Heart left ventricle (tissue), 13 donors: ENCODE results near the gene CHCT1.

Experiments used
- POLR2A ChIP-seq, 2 donors: fragments of 450-650 bp; IDR thresholded peaks; one replicate each; pipeline ENCODE4 v1.6.1; 2017; ENCODE audit warnings: antibody characterized with exemption in 2 of 2, mild to moderate bottlenecking in 2 of 2, moderate library complexity in 2 of 2
- TF ChIP-seq, protein P1 (sequence below), 12 donors: fragments of 200-600 bp; sonication (generic) in 4 of 12; IDR thresholded peaks; one replicate each; pipeline versions ENCODE4 v1.5.0 to v1.8.0; 2018 to 2022; ENCODE audit warnings: antibody characterized with exemption in 12 of 12, mild to moderate bottlenecking in 5 of 12
- donor health status: ischemic (EF 13 %, LVEDD 7.1; RV severe dilation, severe dysfunction).
- donor health status: DM: no; HTN: yes; CAD: no.
- donor health status: DM: no; HTN: no; CAD: no.
- donor health status: ischemic (EF 25% LVEDD 6.9; RV normal size, moderate dysfunction).
- donor health status: ischemic (EF 25% LVEDD 5.7; RV mildly dilated, moderate dysfunction).
- donor health status: ischemic (EF 35%, LVEDD 5.7; RV mildly dilated, moderate dysfunction).
- donor health status: nonischemic (EF 11% LVEDD 7.7; RV severe dilation, severe dysfunction).
- donor health status: DM: yes; HTN: yes; CAD: no.
- donor health status: PGD.
- donor health status: ischemic (EF 29% LVEDD 5.4; RV normal size, mild dysfunction).
- donor health status: nonischemic (EF 23%, LVEDD 6.1; RV moderate dilation, normal function).

DNA sequence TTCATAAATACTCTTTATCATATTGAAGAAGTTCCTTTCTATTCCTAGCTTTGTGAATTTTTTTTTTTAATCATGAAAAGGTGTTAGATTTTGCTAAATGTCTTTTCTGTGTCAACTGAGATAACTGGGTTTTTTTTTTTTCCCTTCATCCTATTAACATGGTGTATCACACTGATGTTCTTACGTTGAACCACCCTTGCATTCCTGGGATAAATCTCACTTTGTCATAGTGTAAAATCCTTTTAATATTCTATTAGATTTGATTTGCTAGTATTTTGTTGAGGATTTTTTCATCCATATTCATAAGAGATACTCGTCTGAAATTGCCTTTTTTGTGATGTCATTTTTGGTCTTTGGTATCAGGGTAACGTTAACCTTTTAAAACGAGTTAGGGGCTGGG lies 49.2 kb downstream of the CHCT1 start:
- TF ChIP-seq, protein P1, sequence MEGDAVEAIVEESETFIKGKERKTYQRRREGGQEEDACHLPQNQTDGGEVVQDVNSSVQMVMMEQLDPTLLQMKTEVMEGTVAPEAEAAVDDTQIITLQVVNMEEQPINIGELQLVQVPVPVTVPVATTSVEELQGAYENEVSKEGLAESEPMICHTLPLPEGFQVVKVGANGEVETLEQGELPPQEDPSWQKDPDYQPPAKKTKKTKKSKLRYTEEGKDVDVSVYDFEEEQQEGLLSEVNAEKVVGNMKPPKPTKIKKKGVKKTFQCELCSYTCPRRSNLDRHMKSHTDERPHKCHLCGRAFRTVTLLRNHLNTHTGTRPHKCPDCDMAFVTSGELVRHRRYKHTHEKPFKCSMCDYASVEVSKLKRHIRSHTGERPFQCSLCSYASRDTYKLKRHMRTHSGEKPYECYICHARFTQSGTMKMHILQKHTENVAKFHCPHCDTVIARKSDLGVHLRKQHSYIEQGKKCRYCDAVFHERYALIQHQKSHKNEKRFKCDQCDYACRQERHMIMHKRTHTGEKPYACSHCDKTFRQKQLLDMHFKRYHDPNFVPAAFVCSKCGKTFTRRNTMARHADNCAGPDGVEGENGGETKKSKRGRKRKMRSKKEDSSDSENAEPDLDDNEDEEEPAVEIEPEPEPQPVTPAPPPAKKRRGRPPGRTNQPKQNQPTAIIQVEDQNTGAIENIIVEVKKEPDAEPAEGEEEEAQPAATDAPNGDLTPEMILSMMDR (IDR thresholded peaks at IDR 0.05) = no peak
- TF ChIP-seq POLR2A (IDR thresholded peaks at IDR 0.05) = no peak
